GM23248 (cell line): ENCODE results near the gene PDIA4.

Source experiments
- EZH2 ChIP-seq: fragments of 200-600 bp; sonication (generic); IDR thresholded peaks from 2 replicates; pipeline ENCODE4 v1.6.1; 2018; ENCODE audit warnings: antibody characterized with exemption, mild to moderate bottlenecking; ENCODE audit not compliant: insufficient read depth, poor library complexity, severe bottlenecking
- EZH2phosphoT487 ChIP-seq: fragments of 200-600 bp; sonication (generic); IDR thresholded peaks from 2 replicates; pipeline ENCODE4 v1.6.1; 2018; ENCODE audit warnings: antibody characterized with exemption, moderate library complexity, mild to moderate bottlenecking, low read depth; ENCODE audit not compliant: insufficient read depth

DNA sequence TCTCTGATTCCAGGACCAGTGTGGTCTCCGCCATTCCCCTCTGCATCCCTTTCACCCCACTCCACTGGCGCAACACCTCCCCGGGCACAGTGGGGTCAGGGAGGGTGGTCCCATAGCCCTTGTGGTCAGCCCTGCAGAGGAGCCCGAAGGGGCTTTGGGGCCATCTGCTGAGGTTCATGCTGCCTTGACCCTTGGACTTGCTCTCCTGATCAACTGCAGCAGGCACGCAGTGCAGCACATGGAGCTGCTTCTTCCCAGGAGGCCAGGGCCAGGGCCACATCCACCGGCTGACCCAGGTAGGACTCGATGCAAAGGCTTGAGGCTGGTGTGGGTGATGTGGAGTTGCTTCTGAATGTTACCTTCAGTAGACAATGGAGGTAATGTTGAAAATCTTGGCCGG, 35.1 kb downstream of the PDIA4 start:
- no peak for TF ChIP-seq EZH2
- no peak for TF ChIP-seq EZH2phosphoT487
